ENCODE measurements around the gene SMCO2.
"Not testable (repeated sequence)": the region's sequence is repeated elsewhere in the genome, so short reads cannot be mapped to it uniquely, and the experiment has no call there.

The SMCO2 gene

GRCh38 chr12:27528788-27529187 is 82.3 kb downstream of the SMCO2 start:
- no peak for DNase-seq (ENCODE audit: low spot score)

DNA sequence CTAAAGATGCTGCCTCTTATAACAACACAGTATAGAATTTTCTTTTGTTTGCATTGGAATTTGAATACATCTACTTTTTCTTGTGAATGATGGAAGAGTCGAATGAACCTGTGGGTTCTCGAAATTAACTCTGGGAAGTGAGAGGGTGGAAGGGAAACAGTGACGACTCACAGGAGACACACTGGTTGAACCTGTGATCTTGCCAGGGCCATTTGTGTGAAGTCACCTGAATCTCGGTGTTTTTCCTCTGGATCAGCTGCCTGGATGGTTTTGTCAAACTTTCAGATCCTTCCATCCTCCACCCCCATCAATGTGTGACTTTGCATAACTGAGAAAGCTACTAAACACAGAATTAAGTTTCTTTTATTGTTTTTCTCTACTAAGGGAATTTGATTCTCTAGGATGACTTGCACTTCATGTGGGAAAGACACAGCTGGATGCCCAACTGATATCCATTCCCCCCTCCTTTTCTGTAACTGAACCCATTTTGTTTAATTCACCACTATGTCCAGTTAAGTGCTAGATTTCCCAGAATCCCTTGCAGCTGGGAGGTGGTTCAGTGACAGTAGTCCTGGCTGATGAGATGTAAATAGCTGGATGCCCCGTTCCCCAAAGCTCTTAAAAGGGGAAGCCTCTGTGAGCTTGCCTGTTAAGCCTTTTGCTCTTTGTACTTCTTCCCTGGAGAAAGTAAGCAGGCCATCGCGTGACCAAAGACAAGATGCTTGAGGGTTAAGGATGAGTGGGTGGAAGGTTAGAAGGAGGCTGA is 83.8 kb downstream of the SMCO2 start:
- DNase-seq (ENCODE audit: low spot score), result no peak

- DNase-seq (ENCODE audit: low spot score), result no peak
These were observed 85.4 kb downstream of the SMCO2 start for GRCh38 chr12:27531896-27532295.

GRCh38 chr12:27534060-27534764 is 87.7 kb downstream of the SMCO2 start:
- DNase-seq (ENCODE audit: low spot score), result no peak

DNA sequence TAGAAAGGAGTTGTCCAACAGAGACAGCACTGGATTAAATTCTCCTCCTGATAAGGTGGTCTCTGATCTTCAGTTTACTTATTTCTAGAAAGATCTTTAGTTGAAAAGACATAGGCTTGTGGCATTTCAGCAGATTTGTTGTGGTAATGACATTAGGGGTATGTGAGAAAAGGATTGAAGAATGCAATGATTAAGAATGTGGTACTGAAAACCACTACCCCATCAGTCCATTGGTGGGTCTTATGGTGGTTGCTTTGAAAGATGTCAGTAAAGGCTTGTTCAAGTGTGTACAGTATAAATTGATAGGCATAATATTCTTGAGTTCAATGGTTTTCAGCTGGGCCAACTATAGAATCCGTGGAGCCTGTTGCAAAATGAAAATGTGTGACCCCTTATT is 88.2 kb downstream of the SMCO2 start:
- DNase-seq (ENCODE audit: low spot score), result no peak

DNA sequence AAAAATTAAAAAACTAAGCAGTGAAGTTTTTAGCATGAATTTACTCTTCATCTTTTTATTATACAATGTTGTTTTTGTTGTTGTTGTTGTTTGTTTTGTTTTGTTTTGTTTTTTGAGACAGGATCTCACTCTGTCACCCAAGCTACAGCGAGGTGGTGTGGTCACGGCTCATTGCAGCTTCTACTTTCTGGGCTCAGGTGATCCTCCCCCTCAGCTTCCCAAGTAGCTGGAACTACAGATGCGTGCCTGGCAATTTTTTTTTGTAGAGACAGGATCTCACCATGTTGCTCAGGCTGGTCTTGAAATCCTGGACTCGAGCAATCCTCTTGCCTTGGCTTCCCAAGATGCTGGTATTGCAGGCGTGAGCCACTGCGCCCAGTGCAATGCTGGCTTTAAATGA is 88.8 kb downstream of the SMCO2 start:
- no peak for DNase-seq (ENCODE audit: low spot score)

DNA sequence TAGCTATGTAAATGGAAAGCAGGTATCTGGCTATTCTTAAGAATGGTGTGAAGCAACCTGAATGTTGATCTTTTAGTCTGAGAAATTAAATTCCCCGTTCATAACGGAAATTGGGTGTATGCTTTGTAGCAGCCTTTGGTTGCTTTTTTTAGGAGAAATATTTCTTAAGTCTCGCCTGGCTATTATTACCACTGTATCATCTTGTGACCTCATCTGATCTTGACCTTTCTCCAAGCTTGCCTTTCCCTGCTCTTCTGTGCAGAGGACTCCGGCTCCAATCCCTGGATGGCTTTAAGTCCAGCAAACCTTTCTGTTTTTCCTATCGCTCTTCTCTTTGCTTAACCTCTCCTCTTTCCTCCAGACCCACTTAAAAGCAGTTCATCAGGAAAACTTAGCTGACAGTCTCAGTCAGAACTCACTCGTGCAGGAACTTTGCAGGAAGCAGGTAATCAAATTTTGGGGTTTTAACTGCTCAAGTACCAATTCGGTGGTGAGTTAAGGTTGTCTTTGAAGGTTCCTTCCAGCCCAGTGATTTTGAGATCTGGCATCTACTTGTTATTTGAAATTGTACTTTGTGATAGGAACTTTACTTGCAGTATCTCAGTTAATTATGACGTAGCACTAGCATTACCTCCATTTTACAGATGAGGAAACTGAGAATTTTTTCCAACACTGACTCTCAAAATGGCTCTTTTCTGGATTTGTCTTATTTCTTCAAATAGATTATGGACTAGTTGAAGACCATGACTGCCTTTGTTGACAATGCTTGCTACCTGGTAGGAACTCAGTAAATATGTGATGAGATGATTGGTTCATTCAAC is 91.5 kb downstream of the SMCO2 start:
- no peak for DNase-seq (ENCODE audit: low spot score)

DNA sequence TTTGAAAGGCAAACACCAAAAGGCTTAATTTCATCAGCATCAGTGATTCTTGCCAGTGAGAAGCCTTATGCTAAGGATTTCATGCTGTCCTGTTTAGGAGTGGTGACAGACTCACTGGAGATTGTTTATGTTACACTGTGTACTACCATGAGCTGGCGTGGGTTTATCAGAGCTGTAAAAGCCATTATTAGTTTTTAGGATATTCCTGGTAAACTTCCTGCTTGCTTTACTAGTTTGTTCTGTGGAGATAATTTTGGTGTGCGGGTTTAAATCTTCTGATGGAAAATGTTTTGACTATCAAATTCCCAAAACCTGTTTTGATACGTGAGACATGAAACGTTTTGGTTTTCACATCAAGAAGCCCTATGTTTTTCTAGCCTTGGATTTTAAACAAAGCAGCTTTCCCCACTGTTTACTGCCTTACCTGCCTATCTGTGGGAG is 92.7 kb downstream of the SMCO2 start:
- no peak for DNase-seq (ENCODE audit: low spot score)

DNA sequence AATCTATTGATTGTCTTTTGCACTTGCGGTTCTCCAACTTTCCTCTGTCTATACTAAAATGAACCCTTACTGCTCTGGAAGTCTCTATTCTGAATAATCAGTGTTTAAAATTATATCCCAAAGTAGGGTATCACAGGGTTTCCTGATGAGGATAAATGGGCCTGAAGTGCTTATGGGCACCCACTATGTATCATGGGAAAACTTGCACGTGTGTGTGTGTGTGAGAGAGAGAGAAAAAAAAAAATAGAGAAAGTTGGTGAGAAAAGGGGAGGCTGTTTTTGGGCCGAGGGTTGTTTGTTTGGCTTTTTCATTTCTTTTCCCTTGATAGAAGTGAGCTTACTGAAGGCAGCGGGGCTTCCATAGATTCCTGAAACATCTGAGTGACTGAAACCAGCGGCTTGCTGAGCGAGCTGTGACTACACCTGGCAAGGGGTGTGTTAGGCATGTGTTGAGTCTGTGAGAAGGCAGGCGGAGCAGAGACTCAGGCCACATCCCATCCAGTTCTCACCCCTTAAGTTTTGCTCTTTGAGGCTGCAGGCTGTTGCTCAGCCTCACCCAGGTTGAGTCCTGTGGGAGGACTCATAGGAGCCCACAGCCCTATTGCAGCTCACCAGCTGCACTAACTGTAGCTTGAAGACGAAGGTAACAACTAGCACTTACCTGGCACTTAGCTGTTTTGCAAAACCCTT is 94.6 kb downstream of the SMCO2 start:
- DNase-seq (ENCODE audit: low spot score), result no peak

GRCh38 chr12:27542628-27543027 is 96.1 kb downstream of the SMCO2 start:
- DNase-seq (ENCODE audit: low spot score), result no peak

DNA sequence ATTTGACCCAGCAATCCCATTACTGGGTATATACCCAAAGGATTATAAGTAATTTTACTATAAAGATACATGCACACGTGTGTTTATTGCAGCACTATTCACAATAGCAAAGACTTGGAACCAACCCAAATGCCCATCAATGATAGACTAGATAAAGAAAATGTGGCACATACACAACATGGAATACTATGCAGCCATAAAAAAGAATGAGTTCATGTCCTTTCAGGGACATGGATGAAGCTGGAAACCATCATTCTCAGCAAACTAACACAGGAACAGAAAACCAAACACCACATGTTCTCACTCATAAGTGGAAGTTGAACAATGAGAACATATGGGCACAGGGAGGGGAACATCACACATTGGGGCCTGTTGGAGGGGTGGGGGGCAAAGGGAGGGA is 98.3 kb downstream of the SMCO2 start:
- not testable (repeated sequence) for DNase-seq (ENCODE audit: low spot score)

- DNase-seq (ENCODE audit: low spot score), result no peak
These were observed 99.1 kb downstream of the SMCO2 start for GRCh38 chr12:27545665-27546064.

DNA sequence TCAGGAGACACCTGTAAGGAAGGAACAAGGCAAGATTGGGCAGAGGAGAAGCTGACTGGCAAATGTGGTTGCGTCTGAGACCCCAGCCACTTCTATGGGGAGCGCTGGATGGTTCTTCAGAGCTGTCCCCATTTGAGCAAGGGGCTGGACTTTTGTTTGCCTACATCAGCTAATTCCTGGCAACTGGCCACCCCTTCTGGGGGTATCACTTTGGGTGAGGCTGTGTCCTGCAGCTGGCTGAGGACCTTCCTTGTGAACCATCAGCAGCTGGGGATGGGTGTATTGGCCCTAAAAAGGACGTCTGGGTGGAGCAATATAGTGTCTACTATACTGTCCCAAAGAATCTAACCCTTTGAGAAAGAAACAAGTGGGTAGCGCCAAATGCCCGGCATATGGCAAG is 101.1 kb downstream of the SMCO2 start:
- DNase-seq (ENCODE audit: low spot score), result no peak

DNA sequence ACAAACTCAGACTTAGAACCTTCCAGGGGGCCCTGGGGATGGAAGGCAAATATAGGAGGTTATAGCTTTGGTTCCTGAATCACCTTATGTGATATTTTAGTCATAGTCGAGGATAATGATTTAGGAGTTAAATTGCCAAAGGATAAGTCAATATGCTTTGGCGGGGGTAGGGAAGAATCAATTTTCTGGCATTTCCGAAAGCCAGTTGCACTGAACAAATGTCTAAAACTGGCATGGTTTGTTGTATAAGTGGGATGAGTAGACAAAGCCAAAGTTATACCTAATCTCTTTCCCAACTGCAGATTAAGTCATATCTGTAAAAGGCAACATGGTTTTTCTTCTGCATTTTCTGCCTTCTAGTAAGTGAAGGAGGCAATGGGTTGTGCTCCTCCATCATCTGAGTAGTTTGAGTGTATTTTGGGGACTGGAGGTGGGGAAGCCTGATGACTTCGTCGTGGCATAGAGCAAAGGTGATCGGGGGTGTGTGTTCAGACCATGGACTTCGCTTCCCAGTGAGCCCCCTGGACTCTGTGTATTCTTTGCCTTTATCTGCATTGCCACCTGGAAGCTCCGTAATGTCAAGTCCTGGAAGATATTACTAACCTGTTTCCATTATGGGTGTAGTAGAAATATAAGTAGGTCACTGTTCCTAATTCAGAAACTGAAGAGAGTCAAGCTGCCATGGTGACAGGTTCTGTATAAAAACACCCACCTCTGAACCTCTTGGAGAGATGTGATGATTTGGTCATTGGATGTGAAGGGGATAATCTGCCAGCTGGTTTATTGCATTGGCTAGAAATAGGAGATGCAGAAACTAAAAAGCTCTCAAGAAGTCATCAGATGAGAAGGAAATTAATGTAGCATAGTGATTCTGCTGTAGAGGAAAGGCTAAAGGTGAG is 102.0 kb downstream of the SMCO2 start:
- no peak for DNase-seq (ENCODE audit: low spot score)

DNA sequence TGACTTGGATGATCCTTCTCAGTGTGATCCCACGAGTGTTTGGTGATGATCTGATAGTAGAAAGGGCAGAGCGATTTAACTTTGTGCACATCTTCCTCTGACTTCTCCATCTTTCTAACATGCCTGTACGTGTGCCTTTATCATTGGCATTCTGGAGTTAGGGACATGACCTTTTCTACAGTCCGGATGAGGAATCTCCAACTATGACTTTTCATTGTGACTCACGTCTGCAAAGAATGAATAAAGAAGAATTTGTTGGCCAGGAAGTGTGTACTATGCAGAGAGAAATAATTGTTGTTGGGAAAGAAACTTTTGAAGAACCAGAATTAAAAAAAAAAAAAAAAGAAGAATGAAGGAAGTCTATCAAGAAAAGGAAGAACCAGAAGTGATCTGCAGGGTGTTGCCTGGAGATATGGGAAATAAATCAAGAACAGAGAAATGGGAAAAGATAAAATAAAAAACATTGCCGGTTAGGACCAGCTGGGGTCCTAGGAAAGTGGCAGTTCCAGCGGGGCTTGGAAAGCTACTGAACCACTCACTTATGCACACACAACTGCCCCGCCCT is 102.8 kb downstream of the SMCO2 start:
- no peak for DNase-seq (ENCODE audit: low spot score)

- DNase-seq (ENCODE audit: low spot score), result no peak
These were observed 103.5 kb downstream of the SMCO2 start for GRCh38 chr12:27549801-27550652.

DNA sequence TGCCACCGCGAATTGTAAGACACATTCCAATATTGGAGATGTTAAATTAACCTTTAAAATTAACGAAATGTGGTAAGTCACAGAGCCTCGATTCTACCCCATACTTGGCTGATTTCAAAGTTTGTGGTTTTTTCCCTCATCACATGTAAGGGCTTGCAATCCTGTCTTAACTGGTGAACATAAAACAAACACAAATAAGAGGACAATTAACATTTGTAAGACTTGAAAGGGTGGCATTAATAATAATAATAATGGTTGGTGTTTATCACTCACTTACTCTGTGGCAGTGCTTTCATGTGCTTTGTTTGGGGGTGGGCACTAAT is 104.1 kb downstream of the SMCO2 start:
- no peak for DNase-seq (ENCODE audit: low spot score)

DNA sequence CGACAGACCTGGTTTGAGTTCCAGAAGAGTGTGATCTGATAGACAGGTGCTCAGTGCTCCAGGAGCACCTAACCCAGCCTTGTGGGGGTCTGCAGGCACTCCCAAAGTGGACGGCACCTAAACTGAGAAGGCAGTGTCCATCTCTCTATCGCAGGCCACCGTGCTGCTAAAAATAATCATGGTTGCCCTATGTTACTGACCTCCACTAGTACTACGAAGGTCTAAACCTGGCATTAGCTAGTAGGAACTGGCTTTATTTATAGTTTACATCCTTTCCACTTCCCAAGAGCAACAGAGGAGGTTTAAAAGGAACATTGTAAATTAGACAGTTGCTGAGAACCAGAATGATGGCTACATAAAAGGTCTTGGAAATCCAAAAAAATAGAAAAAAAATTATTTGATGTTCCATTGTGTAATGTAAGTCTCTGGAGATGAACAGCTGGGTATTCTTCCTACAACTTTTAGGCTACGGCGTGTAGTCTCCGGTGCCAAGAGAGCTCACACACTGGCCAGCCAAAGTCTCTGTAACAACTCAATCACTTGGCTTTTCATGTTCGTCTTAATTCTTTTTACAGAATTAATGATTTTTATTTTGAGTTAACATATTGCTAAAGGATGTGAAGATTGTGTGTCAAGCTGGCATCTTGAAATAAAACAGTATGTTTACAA is 104.8 kb downstream of the SMCO2 start:
- DNase-seq (ENCODE audit: low spot score), result no peak
